OCI-LY7 (cell line): ENCODE measurements around the gene EFHD2.

Source experiments
- CTCF ChIP-seq: fragments of 200-600 bp; sonication (generic); conservative IDR thresholded peaks from 2 replicates; pipeline ENCODE4 v1.5.1; 2014; ENCODE audit warnings: mild to moderate bottlenecking, antibody characterized with exemption, low read length, moderate library complexity, mixed read lengths
- EZH2phosphoT487 ChIP-seq: fragments of 200-600 bp; sonication (generic); IDR thresholded peaks from 2 replicates; pipeline ENCODE4 v1.6.1; 2018; ENCODE audit warnings: low read depth, borderline replicate concordance, mild to moderate bottlenecking, mixed run types, antibody characterized with exemption, low read length, moderate library complexity, mixed read lengths

- TF ChIP-seq CTCF: no peak
- no peak for TF ChIP-seq EZH2phosphoT487
Observed at GRCh38 chr1:15360700-15361099, 49.0 kb upstream of the EFHD2 start.
